ENCODE results near the gene HPX.

GRCh38 chr11:6474413-6474792 lies 33.6 kb upstream of the HPX start:
- TF ChIP-seq POLR2AphosphoS5 (IDR thresholded peaks at IDR 0.05; ENCODE audit: borderline replicate concordance, low read depth, low read length) (no peak), EZH2 (IDR thresholded peaks at IDR 0.05) (no peak), FOXP2 (optimal IDR thresholded peaks at IDR 0.05; ENCODE audit: control extremely low read depth, extremely low read length, insufficient read depth) (no peak)

Data from SK-N-MC (cell line).